ENCODE results near the gene TALDO1. TPM values are rescaled to one million over a fixed set of nuclear protein-coding genes. Genes with fewer than 3 reads are reported as not detected.

TALDO1 gene
- total and polyA plus RNA-seq, 2 donors (not counting 3 experiments of a cell fraction or from before 2014, with no cell fraction given), result 211 to 294 TPM

GRCh38 chr11:769887-770641 lies 22.8 kb downstream of the TALDO1 start:
- peaks cover 4% of the 10 kb centered on the region for H3K4me1 ChIP-seq (ENCODE audit: control insufficient read depth, extremely low read depth, insufficient read depth, low read length)
- no peak overlapping the region for H3K4me2 ChIP-seq (ENCODE audit: insufficient read depth, low read length)
- ChIA-PET CTCF (no interaction called here), POLR2A (no interaction called here)
- DNase-seq (ENCODE audit: low read depth, low spot score) (no peak), FAIRE-seq (no peak)
- no peak overlapping the region for H3K27ac ChIP-seq (ENCODE audit: insufficient read depth, low read depth, low read length)
- TSS peak; percentile 7 for BruUV-seq (replicated peaks)
- no peak overlapping the region for H3K4me3 ChIP-seq (replicated peaks in 1 of 3; ENCODE audit: insufficient read depth in 1 of 3, low read depth in 1 of 3, low read length in 3 of 3)
- H3K9me3 ChIP-seq (replicated peaks; ENCODE audit: control insufficient read depth, insufficient read depth, low read length), result no peaks in the 10 kb centered on the region
- H3K9me1 ChIP-seq (replicated peaks; ENCODE audit: control insufficient read depth, extremely low read depth, insufficient read depth, low read length), result no peaks in the 10 kb centered on the region
- no peaks in the 10 kb centered on the region for H4K20me1 ChIP-seq (replicated peaks; ENCODE audit: control insufficient read depth, extremely low read depth, insufficient read depth, low read length)
- no peaks in the 10 kb centered on the region for H3K27me3 ChIP-seq (ENCODE audit: control insufficient read depth in 2 of 2, insufficient read depth in 2 of 2, low read length in 2 of 2)
- peaks cover 17 to 42% of the 10 kb centered on the region in 2 experiments for H3K36me3 ChIP-seq (ENCODE audit: control insufficient read depth in 2 of 2, extremely low read depth in 1 of 2, insufficient read depth in 2 of 2, low read length in 2 of 2)
- H3K79me2 ChIP-seq (ENCODE audit: control insufficient read depth, insufficient read depth, low read length), result peaks cover 34% of the 10 kb centered on the region
- dilution Hi-C loops (cut with MboI; ENCODE audit: extremely low pct_ligation_motif_present, low sequenced_read_pairs) (no loop called here), intact Hi-C loops (cut with micrococcal nuclease) (no loop called here)
- no peak overlapping the region for H3K9ac ChIP-seq (replicated peaks; ENCODE audit: extremely low read depth, insufficient read depth, low read length)
- H2AFZ ChIP-seq (ENCODE audit: low read depth, low read length), result no peak overlapping the region
- TF ChIP-seq POLR2AphosphoS5 (IDR thresholded peaks at IDR 0.05; ENCODE audit: insufficient read depth, low read depth, low read length), result no peak
- TF ChIP-seq MYC (IDR thresholded peaks at IDR 0.05; ENCODE audit: low read depth, low read length), result no peak
- no peak for TF ChIP-seq MAX (IDR thresholded peaks at IDR 0.05; ENCODE audit: insufficient read depth, insufficient read length)
- no peak for TF ChIP-seq CTCF (IDR thresholded peaks at IDR 0.05; ENCODE audit: extremely low read depth in 1 of 2, insufficient read depth in 1 of 2, low read depth in 1 of 2, low read length in 2 of 2)
- no peak for TF ChIP-seq FOS (IDR thresholded peaks at IDR 0.05; ENCODE audit: borderline replicate concordance, insufficient read depth, low read length)
- no peak for TF ChIP-seq JUN (IDR thresholded peaks at IDR 0.05; ENCODE audit: borderline replicate concordance, insufficient read depth, insufficient read length, low read depth)
- no peak for TF ChIP-seq POLR2A (IDR thresholded peaks at IDR 0.05; ENCODE audit: low read depth, low read length)
- no peak for TF ChIP-seq EZH2 (IDR thresholded peaks at IDR 0.05; ENCODE audit: borderline replicate concordance, low read depth, low read length, severe bottlenecking)
- no peak for TF ChIP-seq GATA2 (IDR thresholded peaks at IDR 0.05; ENCODE audit: insufficient read depth, insufficient read length, low read depth, low read length)

Data from endothelial cell of umbilical vein (primary cell).